HepG2 (cell line): ENCODE results near the gene ST13. TPM values are rescaled to one million over a fixed set of nuclear protein-coding genes. Genes with fewer than 3 reads are reported as not detected.

Experiments
- CHCHD3 ChIP-seq: sonication (generic); formaldehyde crosslinking; IDR thresholded peaks from 2 replicates; pipeline ENCODE4 v1.8.0; 2022; ENCODE audit warnings: mild to moderate bottlenecking, missing genetic modification reagents, moderate library complexity
- ERF ChIP-seq: IDR thresholded peaks from 2 replicates; pipeline ENCODE4 v1.6.1; 2018; ENCODE audit warnings: missing biosample characterization, missing genetic modification reagents
- FOSL2 ChIP-seq: sonication (generic); formaldehyde crosslinking; IDR thresholded peaks from 2 replicates; pipeline ENCODE4 v1.4.0; 2020; ENCODE audit warnings: missing genetic modification reagents
- GATAD2A ChIP-seq: IDR thresholded peaks from 2 replicates; pipeline ENCODE4 v1.6.1; 2016
- HIVEP1 ChIP-seq: sonication (generic); formaldehyde crosslinking; IDR thresholded peaks from 2 replicates; pipeline ENCODE4 v1.4.0; 2020; ENCODE audit warnings: mild to moderate bottlenecking, missing genetic modification reagents
- HNRNPH1 ChIP-seq: fragments of 200-400 bp; formaldehyde crosslinking; optimal IDR thresholded peaks from 2 replicates; pipeline ENCODE3; 2017; ENCODE audit warnings: mild to moderate bottlenecking, low read depth, low read length
- KLF12 ChIP-seq: sonication (generic); formaldehyde crosslinking; IDR thresholded peaks from 2 replicates; pipeline ENCODE4 v1.4.0; 2020; ENCODE audit warnings: missing genetic modification reagents, borderline replicate concordance
- KLF13 ChIP-seq: sonication (generic); formaldehyde crosslinking; IDR thresholded peaks from 2 replicates; pipeline ENCODE4 v1.4.0; 2020; ENCODE audit warnings: mild to moderate bottlenecking, missing genetic modification reagents
- MED1 ChIP-seq: sonication (generic); formaldehyde crosslinking; IDR thresholded peaks from 2 replicates; pipeline ENCODE4 v1.4.0; 2020; ENCODE audit warnings: missing genetic modification reagents
- MTF1 ChIP-seq: sonication (generic); formaldehyde crosslinking; IDR thresholded peaks from 2 replicates; pipeline ENCODE4 v1.5.0; 2020; ENCODE audit warnings: missing genetic modification reagents
- MXI1 ChIP-seq: IDR thresholded peaks from 3 replicates; pipeline ENCODE4 v1.6.1; 2012; ENCODE audit warnings: low read depth, low read length, inconsistent platforms, borderline replicate concordance
- NCOA5 ChIP-seq: sonication (generic); formaldehyde crosslinking; IDR thresholded peaks from 2 replicates; pipeline ENCODE4 v1.4.0; 2020; ENCODE audit warnings: missing genetic modification reagents
- NR0B2 ChIP-seq: sonication (generic); formaldehyde crosslinking; IDR thresholded peaks from 2 replicates; pipeline ENCODE4 v1.4.0; 2020; ENCODE audit warnings: mild to moderate bottlenecking, missing genetic modification reagents
- PHF21A ChIP-seq: sonication (generic); formaldehyde crosslinking; IDR thresholded peaks from 2 replicates; pipeline ENCODE4 v1.5.0; 2020; ENCODE audit warnings: mild to moderate bottlenecking, missing genetic modification reagents
- PHF8 ChIP-seq: sonication (generic); formaldehyde crosslinking; IDR thresholded peaks from 2 replicates; pipeline ENCODE4 v1.5.0; 2020; ENCODE audit warnings: missing genetic modification reagents
- POLR2G ChIP-seq: fragments of 200-400 bp; formaldehyde crosslinking; IDR thresholded peaks from 2 replicates; pipeline ENCODE4 v1.6.1; 2018; ENCODE audit warnings: mild to moderate bottlenecking, low read depth, low read length, moderate library complexity
- SUZ12 ChIP-seq: fragments of 150-350 bp; IDR thresholded peaks from 2 replicates; pipeline ENCODE4 v1.6.1; 2014; ENCODE audit warnings: low read depth, low read length
- TCF12 ChIP-seq, 2 experiments: fragments of 450-650 bp in 1 of 2; sonication (generic) in 1 of 2; formaldehyde crosslinking in 1 of 2; IDR thresholded peaks; 2 replicates each; pipeline versions ENCODE4 v1.6.1 to v1.8.0; 2017 to 2022; ENCODE audit warnings: antibody characterized with exemption in 1 of 2, mild to moderate bottlenecking in 1 of 2, missing genetic modification reagents in 1 of 2, moderate library complexity in 1 of 2
- TCF7L2 ChIP-seq: IDR thresholded peaks from 2 replicates; pipeline ENCODE4 v1.6.1; 2011; ENCODE audit warnings: mild to moderate bottlenecking, low read depth, low read length, moderate library complexity
- TFDP1 ChIP-seq: IDR thresholded peaks from 2 replicates; pipeline ENCODE4 v1.6.1; 2016; ENCODE audit warnings: missing compliant biosample characterization, missing genetic modification reagents, borderline replicate concordance
- ZBTB7B ChIP-seq: sonication (generic); formaldehyde crosslinking; IDR thresholded peaks from 2 replicates; pipeline ENCODE4 v1.4.0; 2020; ENCODE audit warnings: missing genetic modification reagents
- ZMAT5 ChIP-seq: sonication (generic); formaldehyde crosslinking; IDR thresholded peaks from 2 replicates; pipeline ENCODE4 v1.5.0; 2020; ENCODE audit warnings: mild to moderate bottlenecking, low read depth, missing genetic modification reagents, borderline replicate concordance
- ZNF10 ChIP-seq: sonication (generic); formaldehyde crosslinking; IDR thresholded peaks from 2 replicates; pipeline ENCODE4 v1.4.0; 2020; ENCODE audit warnings: mild to moderate bottlenecking, low read depth, missing genetic modification reagents, borderline replicate concordance
- ZNF276 ChIP-seq: sonication (generic); formaldehyde crosslinking; IDR thresholded peaks from 2 replicates; pipeline ENCODE4 v1.4.0; 2020; ENCODE audit warnings: mild to moderate bottlenecking, low read depth, missing genetic modification reagents
- ZNF460 ChIP-seq: sonication (generic); formaldehyde crosslinking; IDR thresholded peaks from 2 replicates; pipeline ENCODE4 v1.5.1; 2020; ENCODE audit warnings: missing genetic modification reagents, mild to moderate bottlenecking, borderline replicate concordance
- ZNF556 ChIP-seq: sonication (generic); formaldehyde crosslinking; IDR thresholded peaks from 2 replicates; pipeline ENCODE4 v1.4.0; 2020; ENCODE audit warnings: mild to moderate bottlenecking, missing genetic modification reagents, borderline replicate concordance
- ZNF768 ChIP-seq: sonication (generic); formaldehyde crosslinking; IDR thresholded peaks from 2 replicates; pipeline ENCODE4 v1.4.0; 2020; ENCODE audit warnings: missing genetic modification reagents
- polyA plus RNA-seq, 8 experiments: library from polyadenylated mRNA; depleted of rRNA in 3 of 8; stranded (reverse) in 7 of 8; unstranded in 1 of 8; fragments of >200 nt; fragmentation: Illumina TruSeq in 4 of 8; extraction: Trizol in 4 of 8; gene quantifications; 2 replicates each; pipeline versions ENCODE4 v1.2.1 to v1.2.3, GENCODE V29; 2011 to 2016; ENCODE audit warnings: low read depth in 4 of 8, missing spikeins in 1 of 8, mixed read lengths in 1 of 8; ENCODE audit not compliant: insufficient read depth in 1 of 8
- total RNA-seq, 5 experiments: library from RNA; depleted of rRNA; stranded (reverse); fragments of >200 nt; fragmentation: Illumina TruSeq; extraction: Trizol; gene quantifications; 2 replicates each; pipeline ENCODE4 v1.2.3, GENCODE V29; 2016; ENCODE audit warnings: low read depth in 1 of 5

The ST13 gene
- total and polyA plus RNA-seq, 2 of the 13 experiments (the other 11 are each of a cell fraction or from before 2014, with no cell fraction given): 110 to 274 TPM

GRCh38 chr22:40818747-40819598 lies 37.5 kb downstream of the ST13 start, which contains the start of gene SLC25A17 (continued):
- TF ChIP-seq NR0B2 (CRISPR knock-in tag) (peak; percentile 71; the same call in 1 of the 2 replicates), ZNF768 (CRISPR knock-in tag) (peak; percentile 35; the same call in 1 of the 2 replicates), PHF21A (CRISPR knock-in tag) (peak; percentile 37; the same call in 1 of the 2 replicates), ZNF10 (CRISPR knock-in tag) (0 out of 2 replicates have a peak, but pooled peaks have one; percentile 36), ZNF556 (no peak), KLF13 (CRISPR knock-in tag) (0 out of 2 replicates have a peak, but pooled peaks have one; percentile 24), POLR2G (peak; percentile 62), ZNF276 (CRISPR knock-in tag) (no peak), NCOA5 (no peak), SUZ12 (no peak), ZMAT5 (CRISPR knock-in tag) (no peak), TFDP1 (CRISPR knock-in tag) (peak; percentile 81; the same call in 1 of the 2 replicates), TCF12 (IDR thresholded peaks at IDR 0.05) (no peak), TCF12 (CRISPR knock-in tag; IDR thresholded peaks at IDR 0.05) (peak; percentile 83; the same call in 1 of the 2 replicates), ZBTB7B (CRISPR knock-in tag) (no peak), HIVEP1 (peak; percentile 68), TCF7L2 (no peak), MED1 (CRISPR knock-in tag) (peak; percentile 42), ZNF460 (CRISPR knock-in tag) (peak; percentile 9; the same call in 1 of the 2 replicates), HNRNPH1 (no peak), GATAD2A (CRISPR knock-in tag) (0 out of 2 replicates have a peak, but pooled peaks have one; percentile 31), CHCHD3 (0 out of 2 replicates have a peak, but pooled peaks have one; percentile 33), MTF1 (no peak), FOSL2 (CRISPR knock-in tag) (0 out of 2 replicates have a peak, but pooled peaks have one; percentile 20), MXI1 (peak; percentile 54; the same call in 1 of the 3 replicates), ERF (peak; percentile 28; the same call in 1 of the 2 replicates), PHF8 (CRISPR knock-in tag) (peak; percentile 89), KLF12 (CRISPR knock-in tag) (peak; percentile 43; the same call in 1 of the 2 replicates)
